GM06990 (cell line): ENCODE measurements around the gene MAP2K1.
"Not testable (repeated sequence)": the region's sequence is repeated elsewhere in the genome, so short reads cannot be mapped to it uniquely, and the experiment has no call there.

ENCODE experiments used
- DNase-seq: peaks from one replicate; pipeline ENCODE4 v3.0.0-alpha.2; 2011; ENCODE audit not compliant: insufficient read length; ENCODE audit errors: extremely low read depth
- H3K27me3 ChIP-seq: replicated peaks from 2 replicates; pipeline ENCODE4 v1.6.0; 2011; ENCODE audit warnings: low read length; ENCODE audit not compliant: control insufficient read depth, insufficient read depth
- H3K36me3 ChIP-seq: 2 replicates; pipeline ENCODE4 v1.5.1; 2011; ENCODE audit warnings: low read length; ENCODE audit not compliant: control insufficient read depth, insufficient read depth
- H3K4me3 ChIP-seq: replicated peaks from 2 replicates; pipeline ENCODE4 v1.5.1; 2011; ENCODE audit warnings: low read depth, mild to moderate bottlenecking, control low read depth, low read length
- CTCF ChIP-seq: IDR thresholded peaks from 2 replicates; pipeline ENCODE4 v1.5.1; 2011; ENCODE audit warnings: low read length, control low read depth, mild to moderate bottlenecking, inconsistent platforms; ENCODE audit not compliant: insufficient read depth, poor library complexity, severe bottlenecking

The MAP2K1 gene

GRCh38 chr15:66497502-66498455, 111.1 kb downstream of the MAP2K1 start, which contains the start of gene SNAPC5:
Gene SNAPC5 (minus strand): TSS chr15:66497762. CDS start chr15:66497731, 31 bp downstream.
- Histone ChIP-seq H3K27me3 (no peaks in the 10 kb centered on the region), H3K4me3 (peak within 1 kb of the TSS; percentile 83), H3K36me3 (peaks cover 30% of the 10 kb centered on the region)
- TF ChIP-seq CTCF = peak; percentile 95
- peak; percentile 97 for DNase-seq

- no peak overlapping the region for H3K4me3 ChIP-seq
- H3K27me3 ChIP-seq = no peaks in the 10 kb centered on the region
- DNase-seq = no peak
- peak; percentile 24 for TF ChIP-seq CTCF
- H3K36me3 ChIP-seq = peaks cover 29% of the 10 kb centered on the region
These were observed 112.0 kb downstream of the MAP2K1 start for GRCh38 chr15:66498501-66499386.

- peaks cover 20% of the 10 kb centered on the region for H3K36me3 ChIP-seq
- not testable (repeated sequence) for DNase-seq, H3K4me3 ChIP-seq
These were observed 113.6 kb downstream of the MAP2K1 start for GRCh38 chr15:66500346-66500745.

GRCh38 chr15:66502491-66502890, 115.8 kb downstream of the MAP2K1 start:
- Histone ChIP-seq H3K36me3 (peaks cover 18% of the 10 kb centered on the region), H3K4me3 (peak overlapping the region; percentile 99)
- DNase-seq = no peak

More at GRCh38 chr15:66500346-66500745, 113.6 kb downstream of the MAP2K1 start:
- H3K27me3 ChIP-seq = not testable (repeated sequence)

GRCh38 chr15:66503041-66503648, 116.4 kb downstream of the MAP2K1 start:
- Histone ChIP-seq H3K4me3 (peak overlapping the region; percentile 99), H3K36me3 (peaks cover 18% of the 10 kb centered on the region)
- not testable (repeated sequence) for DNase-seq, H3K27me3 ChIP-seq

More at GRCh38 chr15:66502491-66502890, 115.8 kb downstream of the MAP2K1 start:
- TF ChIP-seq CTCF = no peak
- no peaks in the 10 kb centered on the region for H3K27me3 ChIP-seq

- DNase-seq = no peak
- TF ChIP-seq CTCF = no peak
These were observed 117.3 kb downstream of the MAP2K1 start for GRCh38 chr15:66503780-66504562.

More at GRCh38 chr15:66503780-66504562, 117.3 kb downstream of the MAP2K1 start:
- peaks cover 15% of the 10 kb centered on the region for H3K36me3 ChIP-seq
- peak overlapping the region; percentile 99 for H3K4me3 ChIP-seq
- H3K27me3 ChIP-seq = no peaks in the 10 kb centered on the region
